Measurements from ENCODE around the gene CERS1.

Gene CERS1

DNA sequence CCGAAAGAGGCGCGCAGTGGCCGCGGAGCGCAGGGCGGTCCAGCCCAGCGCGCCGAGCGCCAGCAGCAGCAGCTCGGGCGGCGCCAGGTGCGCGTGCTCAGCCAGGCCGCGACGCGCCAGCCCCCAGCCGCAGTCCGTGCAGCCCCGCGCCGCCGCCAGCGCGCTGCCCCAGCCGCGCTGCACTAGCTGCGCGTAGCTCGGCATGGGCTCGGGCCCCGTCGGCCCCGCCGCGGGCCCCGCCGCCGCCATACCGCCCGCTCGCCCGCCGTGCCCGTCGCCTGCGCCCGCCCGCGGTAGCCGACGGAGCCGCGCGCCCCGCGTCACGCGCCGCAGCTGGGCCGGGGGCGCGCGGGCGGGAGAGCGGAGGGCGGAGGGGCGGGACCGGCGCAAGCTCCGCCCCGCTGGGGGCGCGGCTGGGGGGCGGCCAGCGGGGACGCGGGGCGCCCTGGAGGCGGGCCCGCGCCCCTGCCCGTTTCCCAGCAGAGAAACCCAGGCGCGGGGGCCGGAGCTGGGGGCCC lies at the start of gene CERS1:
CERS1 (minus strand) TSS at position 335 of the 518 bp plus-strand sequence; CDS start at position 249, 86 bp downstream.
- no peak for DNase-seq

DNA sequence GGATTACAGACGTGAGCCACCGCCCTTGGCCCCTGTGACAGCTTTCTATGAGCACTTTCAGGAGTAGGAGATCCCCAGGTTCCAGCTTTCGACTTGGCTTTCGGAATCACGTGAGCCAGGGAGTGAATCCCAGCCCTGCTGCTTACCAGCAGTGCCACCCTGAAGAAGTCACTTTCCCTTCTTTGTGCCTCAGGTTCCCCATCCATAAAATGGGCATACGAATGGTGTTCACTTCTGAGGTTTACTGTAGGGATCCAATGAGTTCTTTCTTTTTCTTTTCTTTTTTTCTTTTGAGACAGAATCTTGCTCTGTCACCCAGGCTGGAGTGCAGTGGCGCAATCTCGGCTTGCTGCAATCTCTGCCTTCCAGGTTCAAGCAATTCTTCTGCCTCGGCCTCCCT lies 49.3 kb upstream of the CERS1 start:
- no peak for DNase-seq

DNA sequence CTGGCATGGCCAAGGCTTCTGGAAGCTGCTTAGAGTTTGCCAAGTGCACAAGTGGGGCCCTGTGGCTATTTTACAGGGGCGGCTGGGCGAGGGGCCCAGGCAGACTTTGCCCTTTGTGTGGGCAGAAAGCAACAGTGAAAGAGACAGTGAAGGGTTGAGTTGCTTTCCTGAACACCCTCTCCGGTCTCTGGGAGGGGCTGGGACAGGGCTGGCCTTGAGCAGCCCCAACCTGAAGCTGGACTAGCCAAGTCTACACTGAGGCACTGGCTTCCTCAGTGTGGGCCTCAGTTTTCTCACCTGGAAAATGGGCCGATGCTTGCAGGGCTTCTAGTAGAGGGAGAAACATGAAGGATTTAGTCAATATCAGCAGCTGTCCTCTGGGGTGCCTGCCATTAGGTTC lies 47.5 kb upstream of the CERS1 start:
- DNase-seq, result no peak

GRCh38 chr19:18942692-18943091 lies 46.7 kb upstream of the CERS1 start:
- DNase-seq, result no peak

GRCh38 chr19:18941628-18942354 lies 45.8 kb upstream of the CERS1 start:
- DNase-seq, result no peak

- peak; percentile 80 for DNase-seq
Measured at GRCh38 chr19:18940769-18941627, 45.0 kb upstream of the CERS1 start, which contains the start of gene HOMER3. TSS of gene HOMER3 (minus strand) at chr19:18941217. CDS start at chr19:18938982, 2,235 bp downstream.

DNA sequence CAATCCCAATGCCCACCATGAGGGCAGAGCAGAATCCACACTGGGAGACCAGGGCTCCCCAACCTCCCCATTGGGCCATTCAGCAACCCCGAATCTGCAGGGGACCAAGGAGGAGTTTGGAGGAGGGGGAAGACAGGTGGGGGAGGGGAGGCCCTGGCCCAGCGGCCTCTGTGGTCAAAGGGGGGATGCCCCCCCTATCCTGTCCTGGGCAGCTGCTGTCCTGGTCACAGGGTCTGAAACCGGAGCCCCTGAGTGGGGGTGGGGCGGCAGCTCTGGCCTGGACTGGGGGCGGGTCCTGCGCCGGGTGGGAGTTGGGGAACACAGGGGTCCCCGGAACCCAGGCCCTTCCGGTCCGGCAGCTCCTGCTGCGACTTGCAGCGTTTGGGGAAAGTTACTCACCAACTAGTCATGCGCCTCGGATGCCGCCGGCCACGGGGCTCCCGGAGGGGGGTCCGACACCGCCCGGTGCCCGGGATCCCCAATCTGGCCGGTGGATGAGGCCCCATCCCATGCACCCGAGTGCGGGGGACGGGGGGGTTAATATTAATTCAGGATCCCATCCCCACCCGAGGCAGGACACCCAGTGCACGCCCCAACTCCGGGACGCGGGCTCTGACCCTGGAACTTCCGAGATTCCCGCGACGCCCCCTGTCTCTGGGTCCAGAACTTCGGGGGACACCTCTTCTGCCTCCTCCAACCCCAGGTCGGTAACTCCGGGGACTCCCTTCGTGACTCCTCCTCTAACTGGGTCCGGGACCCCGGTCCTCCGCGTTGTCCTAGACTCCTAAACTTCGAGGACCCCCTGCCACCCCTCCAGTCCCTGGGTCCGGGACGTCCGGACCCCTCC lies 44.2 kb upstream of the CERS1 start:
- no peak for DNase-seq

DNA sequence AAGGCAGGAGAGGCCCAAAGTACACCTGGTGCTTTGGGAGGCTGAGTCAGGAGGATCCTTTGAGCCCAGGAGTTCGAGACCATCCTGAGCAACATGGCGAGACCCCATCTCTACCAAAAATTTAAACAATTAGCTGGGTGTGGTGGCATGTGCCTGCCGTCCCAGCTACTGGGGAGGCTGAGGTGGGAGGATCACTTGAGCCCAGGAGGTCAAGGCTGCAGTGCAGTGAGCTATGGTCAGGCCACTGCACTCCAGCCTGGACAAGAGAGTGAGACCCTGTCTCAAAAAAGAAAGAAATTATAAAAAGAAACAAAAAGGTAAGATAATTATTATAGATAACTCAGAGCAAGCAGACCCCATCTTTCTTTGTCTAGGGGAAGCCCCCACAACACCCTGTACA lies 43.2 kb upstream of the CERS1 start:
- DNase-seq, result no peak

DNA sequence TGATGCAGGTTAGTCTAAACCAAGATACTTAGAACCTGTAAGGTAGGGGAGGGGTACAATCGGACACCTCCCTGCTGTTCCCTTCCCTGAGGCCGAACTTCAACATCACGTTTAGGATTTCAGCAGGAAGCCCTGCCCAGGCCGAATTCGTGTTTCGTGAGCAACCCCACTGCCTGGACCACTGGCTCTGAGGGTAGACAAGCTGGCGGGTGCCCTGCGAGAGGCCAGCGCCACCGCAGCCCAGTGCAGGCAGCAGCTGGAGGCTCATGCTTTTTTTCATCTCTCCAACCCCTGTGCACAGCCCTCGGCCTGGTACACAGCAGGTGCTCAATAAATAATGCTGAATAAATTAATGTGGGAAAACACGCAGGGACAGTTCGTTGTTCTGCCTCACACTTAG lies 37.3 kb upstream of the CERS1 start:
- DNase-seq, result no peak

- peak; percentile 84 for DNase-seq
Measured at GRCh38 chr19:18932216-18932841, 36.4 kb upstream of the CERS1 start.

GRCh38 chr19:18931316-18932162 lies 35.6 kb upstream of the CERS1 start:
- DNase-seq, result no peak

- no peak for DNase-seq
Measured at GRCh38 chr19:18929311-18929710, 33.4 kb upstream of the CERS1 start.

GRCh38 chr19:18928018-18928805 lies 32.3 kb upstream of the CERS1 start:
- no peak for DNase-seq

DNA sequence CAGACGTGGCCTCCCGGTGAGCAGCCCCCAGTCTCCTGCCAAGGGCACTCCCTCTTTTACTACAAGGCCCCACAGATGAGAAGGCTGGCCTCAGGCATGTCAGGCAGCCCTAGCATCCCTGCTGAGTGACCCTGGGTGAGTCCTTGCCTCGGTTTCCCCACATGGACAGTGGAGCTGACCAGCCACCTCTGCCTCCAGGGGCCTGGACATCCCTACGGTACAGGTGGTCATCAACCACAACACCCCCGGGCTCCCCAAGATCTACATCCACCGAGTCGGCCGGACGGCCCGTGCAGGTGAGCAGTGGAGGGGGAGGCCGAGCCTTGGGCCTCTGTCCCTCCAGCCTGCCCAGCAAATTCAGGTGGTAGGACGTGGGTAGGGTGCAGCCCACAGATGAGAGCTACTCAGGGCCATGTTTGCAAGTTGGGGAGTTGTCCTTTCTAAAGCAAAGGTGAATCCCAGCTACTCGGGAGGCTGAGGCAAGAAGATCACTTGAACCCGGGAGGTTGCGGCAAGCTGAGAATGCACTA lies 28.8 kb upstream of the CERS1 start:
- DNase-seq, result no peak

DNA sequence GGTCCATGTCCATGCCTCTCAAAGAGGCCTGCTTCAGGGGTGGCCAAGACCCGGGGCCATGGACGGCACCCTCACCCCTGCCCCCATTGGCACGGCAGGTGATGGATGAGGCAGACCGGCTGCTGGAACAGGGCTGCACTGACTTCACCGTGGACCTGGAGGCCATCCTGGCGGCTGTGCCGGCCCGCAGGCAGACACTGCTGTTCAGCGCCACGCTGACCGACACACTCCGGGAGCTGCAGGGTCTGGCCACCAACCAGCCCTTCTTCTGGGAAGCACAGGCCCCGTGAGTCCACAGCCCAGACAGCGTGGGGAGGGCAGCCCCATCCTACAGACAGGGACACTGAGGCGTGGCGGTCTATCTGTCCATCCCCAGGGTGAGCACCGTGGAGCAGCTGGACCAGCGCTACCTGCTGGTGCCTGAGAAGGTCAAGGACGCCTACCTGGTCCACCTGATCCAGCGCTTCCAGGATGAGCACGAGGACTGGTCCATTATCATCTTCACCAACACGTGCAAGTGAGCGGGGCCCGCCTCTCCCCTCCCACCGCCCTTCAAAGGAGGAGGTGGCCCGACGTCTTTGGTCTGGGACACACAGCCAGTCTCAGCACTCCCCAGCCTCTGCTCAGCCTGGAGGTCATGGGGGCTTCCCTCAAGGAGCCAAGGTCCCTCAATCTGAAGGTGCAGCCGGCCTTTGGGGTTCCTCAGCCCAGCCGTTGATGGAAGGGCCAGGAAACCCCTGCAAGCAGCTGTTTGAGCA lies 26.4 kb upstream of the CERS1 start:
- DNase-seq, result no peak

DNA sequence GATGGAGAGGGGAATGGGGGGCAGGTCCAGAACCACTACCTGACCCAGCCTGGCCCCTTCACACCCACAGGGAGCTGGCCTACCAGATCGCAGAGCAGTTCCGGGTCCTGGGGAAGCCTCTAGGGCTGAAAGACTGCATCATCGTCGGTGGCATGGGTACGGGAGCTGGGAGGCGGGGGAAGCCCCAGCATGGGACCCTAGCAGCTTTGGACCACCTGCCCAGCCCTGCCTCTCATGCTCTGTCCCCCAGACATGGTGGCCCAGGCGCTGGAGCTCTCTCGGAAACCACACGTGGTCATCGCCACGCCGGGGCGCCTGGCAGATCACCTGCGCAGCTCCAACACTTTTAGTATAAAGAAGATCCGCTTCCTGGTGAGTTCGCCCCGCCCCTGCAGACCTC lies 25.6 kb upstream of the CERS1 start:
- no peak for DNase-seq

DNA sequence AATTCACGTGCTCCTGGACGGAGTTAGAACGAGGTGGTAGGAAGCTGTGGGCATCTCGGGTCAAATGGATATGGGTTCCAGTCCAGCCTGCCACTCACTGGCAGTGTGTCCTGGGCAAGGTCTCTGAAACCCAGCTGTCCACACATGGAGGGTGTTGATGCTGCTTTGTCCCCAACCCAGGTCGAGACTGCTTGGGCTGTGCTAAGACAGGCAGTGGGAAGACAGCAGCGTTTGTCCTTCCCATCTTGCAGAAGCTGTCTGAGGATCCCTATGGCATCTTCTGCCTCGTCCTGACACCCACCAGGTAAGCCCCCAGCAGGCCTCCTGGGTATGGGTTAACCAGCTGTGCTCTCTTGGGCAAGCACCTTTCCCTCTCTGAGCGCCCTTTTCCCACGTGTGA lies 24.4 kb upstream of the CERS1 start:
- no peak for DNase-seq

DNA sequence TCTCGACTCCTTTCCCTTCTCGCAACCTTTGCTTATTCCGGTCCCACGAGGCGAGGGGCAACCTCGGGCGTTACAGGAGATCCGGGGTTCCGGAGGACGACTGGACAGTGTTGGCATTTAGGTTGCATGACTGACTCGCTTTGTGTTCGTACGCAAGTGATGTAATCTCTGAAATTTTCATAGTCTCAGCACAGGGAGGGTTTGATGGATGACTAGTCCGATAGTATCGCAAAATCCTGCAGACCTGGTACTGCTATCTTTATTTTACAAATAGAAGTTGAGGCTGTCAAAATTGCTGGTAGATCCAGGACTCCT lies 23.9 kb upstream of the CERS1 start:
- DNase-seq, result no peak

- peak; percentile 99 for DNase-seq
Measured at GRCh38 chr19:18919086-18919899, 23.3 kb upstream of the CERS1 start, which contains the start of the genes COPE and DDX49. TSS of gene COPE (minus strand) at chr19:18919387. CDS start at chr19:18919348, 39 bp downstream. TSS of gene DDX49 (plus strand) at chr19:18919715. CDS start at chr19:18919742, 27 bp downstream.

Measured in CD4-positive, alpha-beta T cell treated with Interleukin-10 for 1 hour (primary cell).